ENCODE measurements around the gene NUTM2G.
"Not testable (repeated sequence)": the region's sequence is repeated elsewhere in the genome, so short reads cannot be mapped to it uniquely, and the experiment has no call there.

NUTM2G gene

GRCh38 chr9:96928543-96928942 lies at the start of gene NUTM2G:
Gene NUTM2G, plus strand, starts transcription at chr9:96928843. Its CDS starts 182 bp downstream, at chr9:96929025.
- DNase-seq (ENCODE audit: low read depth in 2 of 2), result not testable (repeated sequence)

DNA sequence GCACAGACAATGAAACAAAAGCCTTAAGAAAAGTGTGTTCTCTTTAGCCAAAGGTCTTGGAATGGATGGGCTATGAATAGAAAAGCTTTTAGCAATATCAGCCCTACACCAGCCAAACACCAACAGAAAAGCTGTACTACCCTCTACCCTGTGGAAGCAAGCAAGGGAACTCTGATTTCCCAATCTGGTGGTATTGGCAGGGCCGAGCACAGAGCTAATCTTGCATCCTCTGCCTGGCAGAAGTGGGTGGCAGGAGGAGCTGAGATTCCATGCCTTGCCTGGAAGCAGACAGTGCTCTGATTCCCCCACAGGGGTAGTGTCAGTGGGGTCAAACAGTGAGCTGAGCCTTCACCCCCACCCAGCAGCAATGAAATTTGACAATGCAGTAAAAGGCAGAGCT lies 44.7 kb upstream of the NUTM2G start:
- no peak for DNase-seq (ENCODE audit: low read depth in 2 of 2)

DNA sequence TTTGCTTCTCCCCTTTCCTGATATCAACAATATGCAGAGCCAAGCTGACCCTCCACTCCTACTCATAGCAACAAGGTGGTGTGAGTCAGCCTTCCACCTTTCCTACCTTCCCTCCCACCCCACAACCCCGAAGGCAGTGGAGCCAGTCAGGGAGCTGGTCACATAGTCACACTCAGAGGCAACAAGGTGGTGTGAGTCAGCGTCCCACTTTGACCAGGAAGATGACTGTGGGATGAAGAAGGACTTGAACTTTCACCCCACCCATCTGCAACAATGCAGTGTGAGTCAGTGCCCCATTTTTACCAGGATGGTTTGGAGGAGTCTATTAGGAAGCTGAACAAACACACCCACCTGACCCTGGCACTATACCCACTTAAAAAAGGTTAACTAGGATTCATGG lies 44.2 kb upstream of the NUTM2G start:
- no peak for DNase-seq (ENCODE audit: low read depth in 2 of 2)

DNA sequence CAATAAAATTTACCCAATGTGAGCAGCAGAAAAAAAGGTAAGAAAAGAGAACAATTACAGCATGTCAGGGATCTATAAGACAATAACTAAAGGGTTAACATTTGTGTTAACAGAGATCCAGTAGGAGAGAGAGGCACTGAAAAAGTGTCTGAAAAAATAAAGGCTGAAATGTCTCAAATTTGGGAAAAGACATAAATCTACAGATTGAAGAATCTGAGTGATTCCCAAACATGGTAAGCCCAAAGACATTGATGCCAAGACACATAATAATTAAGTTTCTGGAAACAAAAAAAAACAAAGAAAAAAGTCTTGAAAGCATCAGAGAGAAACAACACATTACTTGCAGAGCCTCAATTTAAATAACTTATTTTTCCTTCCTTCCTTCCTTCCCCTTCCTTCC lies 43.2 kb upstream of the NUTM2G start:
- no peak for DNase-seq (ENCODE audit: low read depth in 2 of 2)

- no peak for DNase-seq (ENCODE audit: low read depth in 2 of 2)
Observed at GRCh38 chr9:96888591-96888990, 40.1 kb upstream of the NUTM2G start.

DNA sequence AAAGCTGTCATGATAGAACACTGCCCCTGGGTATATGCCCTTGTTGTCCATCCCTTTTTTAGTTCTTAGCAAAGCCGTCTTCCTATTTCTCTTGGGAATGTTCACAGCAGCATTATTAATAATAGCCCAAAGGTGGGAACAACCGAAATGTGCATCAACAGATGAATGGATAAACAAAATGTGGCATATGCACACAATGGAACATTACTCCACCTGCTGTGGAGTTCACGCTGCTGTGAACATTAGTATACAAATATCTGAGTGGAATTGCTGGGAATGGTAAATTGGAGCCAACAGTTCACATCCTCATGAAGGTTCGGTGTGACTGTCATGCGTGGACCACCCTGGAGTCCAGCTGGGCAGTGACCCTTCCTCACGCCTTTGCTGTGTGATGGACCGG lies 36.5 kb upstream of the NUTM2G start:
- no peak for DNase-seq (ENCODE audit: low read depth in 2 of 2)

- not testable (repeated sequence) for DNase-seq (ENCODE audit: low read depth in 2 of 2)
Observed at GRCh38 chr9:96900010-96900409, 28.6 kb upstream of the NUTM2G start.

- DNase-seq (ENCODE audit: low read depth in 2 of 2), result not testable (repeated sequence)
Observed at GRCh38 chr9:96904947-96905722, 23.5 kb upstream of the NUTM2G start.

GRCh38 chr9:96908479-96908878 lies 20.2 kb upstream of the NUTM2G start:
- DNase-seq (ENCODE audit: low read depth in 2 of 2), result not testable (repeated sequence)

DNA sequence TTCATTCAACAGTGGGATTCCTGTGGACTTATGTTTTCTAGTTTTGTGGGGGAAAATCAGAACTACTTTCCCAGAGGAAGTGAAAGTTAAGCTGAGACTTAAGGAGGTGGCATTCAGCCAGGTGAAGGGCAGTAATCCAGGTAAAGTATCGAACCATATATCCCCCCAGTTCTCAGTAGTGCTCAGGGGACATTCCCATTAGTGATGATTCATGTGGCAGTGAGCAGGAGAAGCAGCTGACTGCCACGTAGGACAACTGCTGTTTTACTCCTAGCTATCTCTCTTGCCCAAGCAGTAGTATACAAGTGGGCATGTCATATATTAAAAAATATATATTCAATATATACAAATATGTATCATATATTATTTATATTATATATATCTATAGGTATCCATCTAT lies 13.1 kb upstream of the NUTM2G start:
- DNase-seq (ENCODE audit: low read depth in 2 of 2), result not testable (repeated sequence)

- DNase-seq (ENCODE audit: low read depth in 2 of 2), result not testable (repeated sequence)
Observed at GRCh38 chr9:96916531-96916930, 12.1 kb upstream of the NUTM2G start.

- DNase-seq (ENCODE audit: low read depth in 2 of 2), result not testable (repeated sequence)
Observed at GRCh38 chr9:96918550-96918949, 10.1 kb upstream of the NUTM2G start.

- not testable (repeated sequence) for DNase-seq (ENCODE audit: low read depth in 2 of 2)
Observed at GRCh38 chr9:96920803-96921202, 7.8 kb upstream of the NUTM2G start.

DNA sequence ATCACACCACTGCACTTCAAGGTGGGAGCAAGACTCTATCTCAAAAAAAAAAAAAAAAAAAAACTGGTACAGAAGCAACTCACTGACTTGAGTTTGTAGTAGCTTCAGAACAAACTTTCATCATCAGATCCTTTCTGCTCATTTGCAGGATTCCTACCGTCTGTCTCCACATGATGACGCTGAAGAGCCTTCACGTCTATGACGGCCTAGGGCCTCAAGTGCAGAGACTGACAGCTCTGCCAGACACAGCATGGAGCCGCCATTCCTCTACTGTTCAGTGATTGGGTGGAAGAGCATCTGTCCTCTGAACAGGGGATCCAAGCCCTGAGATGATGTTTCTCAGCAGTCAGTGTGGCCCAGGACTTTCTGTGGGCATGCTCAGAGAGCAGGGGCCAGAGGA lies 3.1 kb upstream of the NUTM2G start:
- DNase-seq (ENCODE audit: low read depth in 2 of 2), result not testable (repeated sequence)

DNA sequence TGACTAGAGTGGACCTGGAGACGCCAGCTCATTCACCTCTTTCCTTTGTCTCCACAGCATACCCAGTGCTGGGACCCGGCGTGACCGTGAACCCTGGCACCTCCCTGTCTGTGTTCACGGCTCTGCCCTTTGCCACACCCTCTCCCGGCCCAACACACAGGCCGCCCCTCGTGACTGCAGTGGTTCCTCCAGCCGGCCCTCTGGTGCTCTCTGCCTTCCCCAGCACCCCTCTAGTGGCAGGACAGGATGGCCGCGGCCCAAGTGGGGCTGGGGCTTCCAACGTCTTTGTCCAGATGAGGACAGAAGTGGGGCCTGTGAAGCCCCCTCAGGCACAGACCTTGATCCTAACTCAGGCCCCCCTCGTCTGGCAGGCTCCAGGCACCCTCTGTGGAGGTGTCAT lies 3.0 kb downstream of the NUTM2G start:
- DNase-seq (ENCODE audit: low read depth in 2 of 2), result not testable (repeated sequence)

GRCh38 chr9:96934097-96934496 lies 5.5 kb downstream of the NUTM2G start:
- DNase-seq (ENCODE audit: low read depth in 2 of 2), result not testable (repeated sequence)

- not testable (repeated sequence) for DNase-seq (ENCODE audit: low read depth in 2 of 2)
Observed at GRCh38 chr9:96934706-96935105, 6.1 kb downstream of the NUTM2G start.

DNA sequence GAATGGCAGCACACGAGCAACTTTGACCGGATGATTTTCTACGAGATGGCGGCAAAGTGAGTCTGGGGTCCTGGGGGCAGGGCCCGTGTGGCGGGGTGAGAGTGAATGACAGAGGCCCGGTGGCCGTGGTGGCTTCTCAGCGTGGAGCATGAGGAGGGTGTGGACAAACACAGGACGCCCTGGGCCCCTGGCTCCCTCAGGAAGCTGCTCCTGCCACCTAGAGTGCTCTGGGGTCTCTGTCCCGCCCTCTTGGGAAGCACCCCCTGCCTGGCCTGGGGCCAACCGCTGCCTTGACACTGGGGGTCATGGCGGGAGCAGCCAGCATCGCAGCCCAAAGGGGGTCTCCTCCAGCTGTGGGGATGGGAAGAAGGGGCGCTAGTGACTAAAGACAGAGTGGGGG lies 6.8 kb downstream of the NUTM2G start:
- not testable (repeated sequence) for DNase-seq (ENCODE audit: low read depth in 2 of 2)

GRCh38 chr9:96937442-96937841 lies 8.8 kb downstream of the NUTM2G start:
- DNase-seq (ENCODE audit: low read depth in 2 of 2), result not testable (repeated sequence)

- DNase-seq (ENCODE audit: low read depth in 2 of 2), result not testable (repeated sequence)
Observed at GRCh38 chr9:96938957-96939665, 10.5 kb downstream of the NUTM2G start.

- not testable (repeated sequence) for DNase-seq (ENCODE audit: low read depth in 2 of 2)
Observed at GRCh38 chr9:96940982-96941381, 12.3 kb downstream of the NUTM2G start.

- DNase-seq (ENCODE audit: low read depth in 2 of 2), result not testable (repeated sequence)
Observed at GRCh38 chr9:96941628-96942027, 13.0 kb downstream of the NUTM2G start.

DNA sequence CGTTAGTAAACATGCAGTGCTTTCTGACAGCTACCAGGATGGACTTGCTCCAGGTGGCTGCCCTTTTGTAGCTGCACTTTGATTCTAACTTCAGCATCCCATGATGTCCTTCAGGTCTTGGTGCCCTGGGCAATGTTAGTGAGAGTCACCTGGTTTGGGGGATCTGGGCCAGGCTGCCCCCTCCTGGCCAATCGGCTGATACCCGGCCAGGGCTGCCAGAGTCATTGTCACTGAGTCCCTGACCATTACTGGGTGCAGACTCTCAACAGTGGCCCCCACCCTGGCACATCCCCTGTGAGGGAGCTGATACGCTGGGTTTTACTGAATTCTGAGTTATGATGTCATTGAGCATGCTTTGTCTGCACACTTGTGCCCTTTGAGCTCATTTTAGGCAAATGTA lies 13.5 kb downstream of the NUTM2G start:
- not testable (repeated sequence) for DNase-seq (ENCODE audit: low read depth in 2 of 2)

All from activated CD8-positive, alpha-beta memory T cell treated with anti-CD3 and anti-CD28 coated beads for 4 hours (primary cell).